Activated gamma-delta T cell treated with Interleukin-2 at 50 U/mL for 16 hours (primary cell): ENCODE data around the gene ZFYVE27.

Experiments
- DNase-seq: peaks from one replicate; pipeline ENCODE4 v3.0.0-alpha.2; 2020

The ZFYVE27 gene

DNA sequence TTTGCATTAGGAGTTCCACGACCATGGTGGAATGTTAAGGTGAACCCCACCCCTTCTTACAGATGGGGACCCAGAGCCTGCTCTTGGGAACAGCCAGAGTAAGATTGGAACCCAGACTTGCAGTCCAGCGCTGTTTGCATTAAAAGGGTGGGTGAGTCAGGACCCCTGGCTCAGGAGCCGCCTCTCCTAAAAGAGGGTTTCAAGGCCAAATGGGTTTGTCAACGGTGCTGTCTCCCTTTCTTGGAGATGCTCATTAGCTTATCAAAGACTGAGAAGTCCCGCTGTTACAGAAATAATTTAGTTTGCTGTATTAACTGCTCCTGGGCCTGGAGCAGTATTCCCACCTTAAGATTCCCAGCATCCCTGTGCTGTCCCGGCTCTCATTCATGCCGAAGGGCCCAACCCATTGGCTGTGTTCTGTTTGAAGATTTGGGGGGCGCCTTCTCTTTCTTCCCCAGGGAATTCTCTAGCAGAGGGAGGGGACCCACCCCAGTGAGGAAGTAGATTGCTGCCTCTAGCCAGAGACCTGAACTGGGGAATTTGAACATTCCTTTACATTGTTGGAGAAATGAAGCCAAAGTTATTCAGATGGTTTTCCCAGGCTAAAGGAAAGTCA, 21.6 kb upstream of the ZFYVE27 start:
- no peak for DNase-seq

DNA sequence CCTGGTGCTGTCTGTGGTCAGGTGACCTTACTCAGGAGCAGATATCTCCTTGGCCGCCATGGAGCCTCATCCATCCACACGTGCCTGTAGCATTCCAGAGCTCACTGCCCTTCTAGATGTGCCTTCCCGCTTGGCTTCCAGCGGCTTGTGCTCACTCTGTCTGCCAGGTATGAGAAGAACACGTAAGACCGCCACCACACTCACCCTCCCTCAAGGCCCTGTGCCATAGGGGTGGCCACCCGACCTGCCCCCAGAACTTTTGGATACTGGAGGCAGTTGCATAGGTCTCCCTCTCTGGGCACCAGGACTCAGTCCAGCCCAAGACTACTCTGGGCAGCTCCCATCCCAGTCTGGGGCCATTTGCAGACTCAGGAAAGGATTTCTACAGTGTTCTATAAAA, 19.3 kb upstream of the ZFYVE27 start:
- no peak for DNase-seq

DNA sequence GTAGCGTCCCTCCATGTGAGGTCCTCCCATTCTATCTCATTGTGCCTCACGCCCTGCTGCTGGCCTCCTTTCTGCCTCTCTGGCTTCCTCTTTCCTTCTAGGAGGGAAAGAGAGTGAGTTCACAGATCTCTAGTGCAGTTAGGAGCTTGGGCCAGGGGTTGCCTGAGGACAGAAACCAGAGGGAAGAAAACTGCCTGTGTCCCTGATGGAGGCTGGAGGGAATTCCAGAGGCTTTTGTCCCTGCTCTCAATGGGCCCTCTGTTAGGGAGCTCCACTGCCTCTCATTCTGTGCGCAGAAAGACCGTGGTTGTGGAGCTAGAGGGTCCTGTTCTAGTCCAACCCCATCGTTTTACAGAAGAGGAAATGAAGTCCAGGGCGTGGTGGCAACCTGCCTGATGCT, 18.8 kb upstream of the ZFYVE27 start:
- DNase-seq: no peak

DNA sequence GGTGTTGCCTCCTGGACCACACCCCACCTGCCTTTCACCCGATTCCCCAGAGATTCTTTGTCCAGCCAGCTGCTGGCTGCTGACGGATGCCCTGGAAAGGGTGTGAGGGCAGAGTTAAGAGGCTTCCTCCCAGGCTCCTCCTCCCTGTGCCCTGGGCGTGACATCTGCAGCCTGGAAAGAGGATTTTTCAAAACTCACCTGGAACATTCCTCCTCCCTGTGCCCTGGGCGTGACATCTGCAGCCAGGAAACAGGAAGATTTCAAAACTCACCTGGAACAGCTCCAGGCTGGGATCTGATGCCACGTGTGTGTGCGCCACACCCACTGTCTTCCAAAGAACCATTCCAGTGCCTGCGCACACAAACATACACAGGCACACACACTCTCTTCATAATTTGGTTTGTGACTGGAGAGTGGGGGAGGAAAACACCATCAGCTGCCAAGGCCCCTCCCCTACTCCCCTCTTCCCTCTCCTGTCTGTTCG, 18.2 kb upstream of the ZFYVE27 start:
- no peak for DNase-seq

DNA sequence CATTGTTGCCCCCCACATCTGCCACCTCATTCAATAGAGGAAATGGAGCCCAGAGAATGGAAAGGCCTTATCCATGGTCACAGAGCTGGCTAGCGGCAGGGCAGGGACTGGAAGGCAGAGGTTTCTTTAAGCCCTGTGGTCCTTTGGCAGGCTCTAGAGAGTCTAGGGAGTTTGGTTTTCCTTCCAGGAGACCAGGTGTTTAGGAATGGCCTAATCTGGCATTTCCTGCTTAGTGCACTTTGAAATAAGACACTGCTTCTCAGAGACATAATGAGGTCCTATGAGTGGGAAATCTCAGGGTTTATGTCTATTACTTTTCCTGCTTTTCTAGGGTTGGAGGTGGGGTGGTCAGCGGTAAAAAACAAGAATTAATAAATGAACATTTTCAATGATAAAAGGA, 17.3 kb upstream of the ZFYVE27 start:
- DNase-seq: no peak

DNA sequence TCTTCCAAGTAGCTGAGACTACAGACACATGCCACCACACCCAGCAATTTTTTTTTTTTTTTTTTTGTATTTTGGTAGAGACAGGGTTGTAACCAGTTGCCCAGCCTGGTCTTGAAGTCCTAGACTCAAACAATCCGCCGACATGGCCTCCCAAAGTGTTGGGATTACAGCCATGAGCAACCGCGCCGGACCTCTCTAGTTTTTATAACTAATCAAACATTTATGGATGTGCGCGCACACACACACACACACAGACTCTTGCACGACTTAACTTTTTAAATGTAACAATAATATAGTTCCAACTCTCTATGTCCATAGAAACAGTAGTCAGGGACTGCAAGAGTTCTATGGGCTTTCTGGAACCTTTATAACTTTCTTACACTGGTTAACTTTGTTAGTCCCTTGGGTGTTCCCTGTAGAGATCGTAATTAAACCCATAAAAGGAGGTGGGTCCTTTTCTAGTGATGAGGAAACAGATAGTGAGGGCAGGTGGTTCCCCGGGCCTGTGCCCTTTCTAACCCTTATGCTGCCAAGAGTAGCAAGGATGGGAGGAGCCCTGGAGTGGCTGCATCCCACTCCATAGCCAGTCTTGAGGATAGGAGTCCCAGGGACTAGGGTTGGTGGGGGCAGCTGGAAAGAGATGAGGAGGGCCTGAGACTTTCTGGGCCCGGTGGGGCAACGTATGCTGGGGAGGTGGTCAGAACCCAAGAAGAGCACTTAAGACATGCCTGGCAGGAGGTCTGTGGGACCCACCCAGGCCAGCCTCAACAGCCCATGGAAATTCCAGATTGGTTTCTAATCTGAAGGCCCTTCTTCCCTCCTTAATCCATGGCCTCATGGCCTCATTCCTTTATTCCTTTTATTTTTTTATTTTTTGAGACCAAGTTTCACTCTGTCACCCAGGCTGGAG, 14.8 kb upstream of the ZFYVE27 start:
- no peak for DNase-seq

DNA sequence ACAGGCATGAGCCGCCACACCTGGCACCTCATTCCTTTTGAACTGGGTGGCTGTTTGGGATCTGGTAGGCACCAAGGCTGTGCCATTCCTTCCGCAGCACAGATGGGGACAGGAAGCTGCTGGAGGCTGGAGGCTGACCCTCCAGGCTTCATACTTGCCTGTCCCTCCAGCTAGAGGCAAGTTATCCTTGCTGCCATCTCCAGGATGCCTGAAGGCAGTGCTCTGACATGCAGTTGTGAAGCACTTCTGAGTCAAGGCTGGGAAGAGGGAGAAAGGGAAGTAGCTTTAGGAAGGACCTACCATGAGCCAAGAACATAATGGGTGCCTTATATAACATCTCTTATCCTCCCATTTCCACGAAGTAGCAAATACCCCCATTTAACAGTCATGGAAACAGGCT, 13.9 kb upstream of the ZFYVE27 start:
- no peak for DNase-seq

DNA sequence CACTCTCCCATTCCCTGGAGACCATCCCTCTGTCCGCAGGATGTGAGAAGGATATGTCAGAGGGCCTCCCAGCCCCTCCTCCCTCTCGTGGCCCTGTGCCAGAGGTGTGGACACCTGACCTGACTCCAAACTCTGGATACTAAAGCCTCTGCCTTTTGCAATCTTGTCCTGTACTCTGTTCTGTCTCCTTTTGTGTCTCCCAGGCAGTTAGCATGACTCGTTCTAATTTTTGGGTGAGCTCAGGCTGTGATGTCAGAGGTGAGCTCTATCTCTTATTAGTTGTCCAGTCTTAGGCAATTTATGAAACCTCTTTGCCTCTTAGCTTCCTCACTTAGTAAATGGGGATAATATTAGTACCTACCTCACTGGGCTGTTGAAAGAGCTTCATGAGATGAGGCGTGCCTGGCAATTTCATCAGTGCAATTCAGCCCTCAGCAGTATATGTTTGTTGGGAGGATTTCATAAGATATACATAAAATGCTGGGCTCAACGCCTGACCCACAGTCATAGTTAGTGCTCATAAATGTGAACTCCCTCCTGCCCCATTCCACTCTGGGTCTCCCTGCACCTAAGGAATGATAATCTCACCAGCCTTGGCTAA, 12.5 kb upstream of the ZFYVE27 start:
- no peak for DNase-seq

DNA sequence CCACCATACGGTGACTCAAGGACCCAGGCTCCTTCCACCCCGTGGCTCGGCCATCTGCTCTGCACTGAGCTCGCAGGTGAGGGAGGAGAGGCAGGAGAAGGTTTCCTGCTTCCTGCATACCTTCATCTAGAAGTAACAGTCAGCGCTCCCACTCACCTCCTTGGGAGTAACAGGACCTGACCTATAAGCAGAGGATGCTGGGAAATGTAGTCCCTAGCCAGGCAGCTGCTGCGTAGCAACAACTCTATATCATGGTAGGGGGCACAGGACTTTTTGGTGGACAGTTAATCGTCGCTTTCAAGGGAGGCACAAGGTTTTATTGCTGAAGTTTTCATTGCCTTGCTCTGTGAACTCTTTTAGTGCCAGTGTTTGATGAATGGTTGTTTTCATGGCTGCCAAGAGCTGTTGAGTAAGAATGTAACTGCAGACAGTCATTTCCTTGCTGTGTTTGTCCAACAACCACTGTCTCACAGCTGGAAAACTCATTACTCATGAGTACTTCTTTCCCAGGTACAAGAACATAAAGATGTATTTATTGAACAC, 10.2 kb upstream of the ZFYVE27 start:
- no peak for DNase-seq

DNA sequence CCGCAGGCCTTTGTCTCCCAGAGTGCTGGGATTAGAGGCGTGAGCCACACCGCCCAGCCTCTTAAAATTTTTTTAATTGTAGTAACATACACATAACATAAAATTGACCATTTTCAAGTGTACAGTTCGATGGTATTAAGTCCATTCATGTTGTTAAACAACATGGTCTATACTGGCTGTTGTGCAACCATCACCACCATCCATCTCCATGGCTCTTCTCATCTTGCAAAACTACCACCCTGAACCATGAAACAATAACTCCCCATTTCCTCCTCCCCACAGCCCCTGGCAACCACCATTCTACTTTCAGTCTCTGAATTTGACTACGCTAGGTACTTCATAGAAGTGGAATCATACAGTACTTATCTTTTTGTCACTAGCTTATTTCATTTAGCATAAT, 7.9 kb upstream of the ZFYVE27 start:
- DNase-seq: no peak

DNA sequence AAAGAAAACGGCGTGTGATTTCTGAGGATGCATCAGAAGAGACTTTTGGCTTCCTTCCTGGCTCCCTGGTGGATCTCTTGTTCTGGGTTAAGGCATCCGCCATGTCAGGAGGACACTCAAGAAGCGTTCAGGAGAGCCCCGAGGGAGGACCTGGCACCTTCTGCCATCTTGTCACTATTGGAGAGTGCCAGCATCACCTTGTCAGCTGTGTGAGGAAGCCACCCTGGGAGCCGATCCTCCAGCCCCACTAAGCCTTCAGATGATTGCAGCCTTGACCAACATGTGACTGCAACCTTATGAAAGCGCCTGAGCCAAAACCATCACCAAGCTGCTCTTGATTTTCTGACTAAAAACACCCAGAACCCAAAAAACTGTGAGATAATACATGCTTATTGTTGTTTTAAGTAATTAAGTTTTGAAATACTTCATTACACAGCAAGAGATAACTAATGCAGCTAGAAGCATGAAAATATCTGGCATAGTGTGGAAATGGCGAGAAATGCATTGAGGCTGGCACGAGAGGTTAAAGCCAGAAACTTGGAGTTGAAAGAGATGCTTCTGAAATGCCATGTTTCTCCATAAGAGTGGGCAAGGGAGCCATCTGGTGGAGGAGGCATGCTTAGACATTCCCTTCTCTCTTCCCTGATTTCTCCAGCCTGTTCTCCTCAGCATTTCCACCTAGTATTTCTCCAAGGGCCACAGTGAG, 5.4 kb upstream of the ZFYVE27 start:
- peak; percentile 55 for DNase-seq

DNA sequence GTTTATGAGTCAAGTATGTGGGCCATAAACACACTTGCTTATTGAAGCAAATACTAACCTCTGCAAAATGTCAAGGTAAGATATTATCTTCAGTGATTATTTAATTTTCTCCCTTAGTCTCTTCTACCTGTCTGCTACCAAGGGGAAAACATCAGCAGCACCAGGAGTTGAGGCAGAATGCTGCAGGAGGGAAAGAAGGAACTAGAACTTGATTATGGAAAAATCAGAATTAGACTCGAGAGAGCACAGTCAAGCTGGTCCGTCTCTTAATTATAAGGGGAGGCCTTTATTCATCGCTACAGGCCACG, 4.9 kb upstream of the ZFYVE27 start:
- no peak for DNase-seq

DNA sequence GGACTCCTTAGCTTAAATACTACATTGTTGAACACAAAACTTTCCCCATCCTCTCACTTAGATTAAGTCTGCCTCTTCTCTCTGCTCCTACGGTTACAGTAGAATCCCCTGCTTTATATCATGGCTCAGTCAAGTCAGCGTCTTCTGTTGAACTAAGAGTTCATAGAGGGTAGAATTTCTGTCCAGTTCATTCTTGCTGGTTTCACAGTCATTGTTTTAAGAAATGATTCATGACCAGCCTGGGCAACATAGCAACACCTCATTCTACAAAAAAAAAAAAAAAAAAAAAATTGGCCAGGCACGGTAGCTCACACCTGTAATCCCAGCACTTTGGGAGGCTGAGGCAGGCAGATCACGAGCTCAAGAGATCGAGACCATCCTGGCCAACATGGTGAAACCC, 3.7 kb upstream of the ZFYVE27 start:
- no peak for DNase-seq

DNA sequence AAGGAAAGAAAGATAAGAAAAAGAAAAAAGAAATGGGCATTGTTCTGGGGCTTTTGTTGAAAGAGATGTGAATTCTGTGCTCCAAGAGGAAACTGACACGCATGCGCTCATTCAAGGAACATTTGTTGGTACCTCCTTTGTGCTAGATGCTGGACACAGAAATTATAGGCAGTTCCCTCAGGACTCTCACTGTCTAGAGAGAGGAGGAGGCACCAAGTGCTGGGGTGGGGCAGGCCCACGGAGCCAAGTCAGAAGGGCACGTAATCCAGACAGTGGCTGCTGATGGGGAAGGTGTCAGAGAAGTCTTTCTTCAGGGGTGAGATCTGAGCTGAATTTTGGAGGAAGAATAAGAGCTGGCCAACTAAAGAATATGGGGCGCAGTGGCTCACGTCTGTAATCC, 2.9 kb upstream of the ZFYVE27 start:
- no peak for DNase-seq

DNA sequence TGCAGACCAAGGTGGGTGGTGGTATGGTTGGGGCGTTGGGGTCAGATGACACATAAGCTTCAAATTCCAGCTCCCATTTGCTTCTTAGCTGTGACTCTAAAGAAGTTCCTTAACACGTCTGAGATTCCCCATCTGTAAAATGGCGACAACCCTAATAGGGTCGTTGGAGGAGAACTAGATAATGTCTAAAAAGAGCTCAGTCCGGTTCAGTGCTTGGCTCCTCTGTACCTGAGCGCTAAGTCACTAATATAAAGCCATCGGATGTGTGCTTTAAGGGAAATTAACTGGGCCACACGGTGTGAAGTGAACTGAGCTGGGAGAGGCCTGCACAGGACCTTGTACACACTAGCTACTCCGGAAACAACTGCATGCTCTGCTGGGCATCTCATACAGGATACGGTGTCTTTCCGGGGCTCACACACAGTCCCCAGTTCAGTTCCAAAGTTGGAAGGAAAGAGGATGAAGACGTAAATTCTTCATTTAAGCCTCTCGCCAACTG, 476 bp upstream of the ZFYVE27 start:
- DNase-seq: no peak

DNA sequence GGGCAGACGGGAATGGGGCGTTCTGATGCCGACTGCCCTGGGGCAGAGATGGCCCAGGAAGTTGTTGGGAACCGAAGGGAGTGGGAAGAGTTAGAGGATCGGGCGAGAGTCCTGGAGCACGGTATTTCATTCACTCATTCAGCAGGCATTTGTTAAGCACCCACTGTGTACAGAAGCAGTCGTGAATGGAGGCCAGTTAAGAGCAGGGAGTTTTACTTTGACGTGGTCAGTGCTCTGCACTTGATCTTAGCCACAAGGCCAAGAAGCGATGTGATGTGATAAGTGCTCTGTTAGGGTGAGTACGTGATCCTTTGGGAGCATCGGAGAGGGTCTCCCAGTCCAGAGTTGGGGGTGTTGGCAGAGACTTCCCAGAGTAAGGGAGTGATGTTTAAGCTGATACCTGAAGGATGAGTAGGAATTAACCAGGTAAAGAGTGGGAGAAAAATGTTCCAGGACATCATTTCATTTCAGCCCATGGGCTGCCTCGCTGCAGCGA, 890 bp downstream of the ZFYVE27 start:
- DNase-seq: no peak

DNA sequence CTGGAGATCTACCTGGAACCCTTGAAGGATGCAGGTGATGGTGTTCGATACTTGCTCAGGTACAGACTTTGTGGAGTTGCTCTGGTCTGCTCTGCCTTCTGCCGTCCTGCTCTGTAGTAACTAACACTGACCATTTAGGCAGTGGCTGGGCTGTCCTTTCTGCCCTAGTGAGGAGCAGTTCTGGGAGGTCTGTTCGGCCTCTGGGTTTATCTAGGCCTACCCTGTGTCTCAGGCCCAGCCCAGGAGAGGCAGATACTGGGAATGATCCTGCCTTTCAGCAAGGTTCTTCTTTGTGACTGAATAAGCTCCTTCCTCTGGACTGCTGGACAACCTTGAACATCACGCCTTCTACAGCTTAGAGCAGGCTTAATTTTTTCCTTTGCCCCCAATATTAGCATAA, 1.7 kb downstream of the ZFYVE27 start:
- DNase-seq: no peak

DNA sequence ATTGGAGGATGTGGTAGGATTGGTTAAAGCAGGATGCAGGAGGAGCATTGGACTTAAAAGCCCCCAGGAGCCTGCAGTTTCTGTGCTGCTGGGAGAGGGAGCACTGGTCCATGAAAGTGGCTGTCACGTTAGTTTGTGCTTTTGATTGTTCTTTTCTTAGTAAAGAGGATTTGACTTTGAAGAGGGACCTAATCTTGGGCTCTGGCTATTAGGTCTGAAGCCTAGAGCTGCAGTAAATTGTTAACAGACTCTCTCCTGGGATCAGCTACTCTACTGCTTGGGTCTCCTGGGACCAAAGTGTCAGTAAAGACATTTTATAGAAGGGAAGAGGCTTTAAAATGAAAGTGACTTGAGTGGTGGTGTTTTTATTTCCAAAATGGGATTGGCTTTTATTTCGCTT, 3.7 kb downstream of the ZFYVE27 start:
- DNase-seq: no peak

DNA sequence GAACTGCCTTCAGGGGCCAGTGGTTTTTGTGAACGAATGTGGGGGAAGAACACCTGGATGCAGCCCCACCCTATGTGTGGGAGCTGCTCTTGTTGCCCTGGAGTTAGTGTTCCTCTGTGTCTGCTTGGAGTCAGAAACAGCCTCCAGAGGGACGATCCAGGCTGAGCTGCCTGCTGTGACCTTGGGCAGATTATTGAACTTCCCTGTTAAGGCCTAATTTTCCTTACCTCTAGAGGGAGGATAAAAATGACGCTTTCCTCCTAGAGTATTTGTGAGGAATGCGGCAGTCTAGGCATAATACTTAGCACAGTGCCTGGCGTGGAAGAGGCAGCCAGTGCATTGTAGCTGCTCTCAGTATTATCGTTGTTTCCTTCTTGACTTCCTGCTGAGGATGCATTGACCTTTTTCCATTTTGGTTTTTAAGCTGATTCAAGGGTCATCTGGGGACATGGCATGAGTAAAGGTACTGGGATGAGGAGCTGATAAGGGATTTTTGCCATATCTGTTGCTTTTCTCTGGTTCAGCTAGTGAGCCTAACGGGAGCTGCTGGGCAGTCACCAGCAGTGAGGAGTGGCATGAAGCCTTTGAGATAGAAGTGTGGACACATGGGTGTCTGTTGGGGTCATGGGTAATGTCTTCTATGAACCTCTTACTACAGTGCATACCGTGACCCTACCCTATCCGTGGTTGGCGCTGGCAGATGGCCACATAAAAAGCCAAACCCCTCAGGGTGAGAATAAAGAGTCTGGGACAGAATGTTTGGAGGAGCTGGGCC, 6.4 kb downstream of the ZFYVE27 start:
- no peak for DNase-seq

DNA sequence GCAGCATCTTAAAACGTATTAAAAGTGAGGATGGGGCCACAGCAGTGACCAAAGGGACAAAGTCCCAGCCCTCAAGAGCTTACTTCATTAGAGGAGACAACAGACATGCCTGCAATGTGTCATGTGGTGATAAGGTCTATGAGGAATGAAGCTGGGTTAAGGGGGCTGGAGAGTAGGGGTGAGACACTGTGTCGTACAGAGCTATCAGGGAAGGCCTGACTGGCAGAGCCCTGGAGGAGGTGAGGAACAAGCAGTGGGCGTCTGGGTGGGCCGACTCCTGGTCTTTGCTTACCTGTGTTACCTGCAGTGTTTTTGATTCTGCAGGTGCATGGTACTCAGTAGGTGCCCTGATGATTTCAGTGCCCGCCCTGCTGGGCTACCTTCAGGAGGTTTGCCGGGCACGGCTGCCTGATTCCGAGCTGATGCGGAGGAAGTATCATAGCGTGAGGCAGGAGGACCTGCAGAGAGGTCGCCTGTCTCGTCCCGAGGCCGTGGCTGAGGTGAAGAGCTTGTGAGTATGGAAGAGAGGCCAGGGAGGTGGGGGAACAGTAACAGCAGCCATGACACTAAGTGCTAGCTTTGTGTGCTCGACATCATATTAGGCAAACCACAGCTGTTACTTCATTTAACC, 7.6 kb downstream of the ZFYVE27 start:
- no peak for DNase-seq

DNA sequence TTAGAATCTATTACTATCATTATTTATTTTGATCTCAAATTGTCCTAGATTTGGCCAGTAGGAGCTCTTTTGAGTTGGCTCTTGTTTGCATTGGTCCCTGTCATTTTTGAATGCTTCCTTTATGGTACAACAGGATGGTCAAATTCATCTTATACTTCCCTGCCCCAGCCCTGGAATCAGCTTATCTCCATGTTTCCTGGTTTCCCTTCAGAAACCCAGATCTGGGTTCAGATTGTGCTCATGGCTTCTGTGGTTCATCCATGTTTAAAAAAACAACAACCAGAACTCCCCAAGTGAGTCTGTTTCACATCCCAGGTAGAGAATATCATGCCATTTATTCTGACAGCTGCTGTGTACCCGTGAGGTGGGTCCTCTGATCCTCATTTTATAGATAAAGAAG, 10.6 kb downstream of the ZFYVE27 start:
- no peak for DNase-seq

DNA sequence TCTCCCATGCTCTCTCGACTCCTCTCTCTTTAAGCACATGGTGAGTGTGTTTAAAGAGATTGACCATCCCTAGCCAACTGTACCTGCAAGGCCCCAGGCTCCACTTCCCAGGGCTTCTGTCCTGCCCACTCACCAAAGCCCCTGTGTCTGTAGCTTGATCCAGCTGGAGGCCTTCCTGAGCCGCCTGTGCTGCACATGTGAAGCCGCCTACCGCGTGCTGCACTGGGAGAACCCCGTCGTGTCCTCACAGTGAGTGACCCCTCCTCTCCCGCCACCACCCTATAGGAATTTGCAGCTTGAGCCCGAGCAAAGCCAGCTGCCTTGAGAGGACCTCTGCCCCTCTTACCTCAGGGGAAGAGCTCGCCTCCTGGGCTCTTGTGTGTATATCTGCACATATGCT, 11.2 kb downstream of the ZFYVE27 start:
- no peak for DNase-seq
